Cardiac muscle cell (in vitro differentiated cells and primary cell): Measurements from ENCODE around the gene ASPHD1. TPM values are rescaled to one million over a fixed set of nuclear protein-coding genes. Genes with fewer than 3 reads are reported as not detected.

Source experiments
- DNase-seq, 2 donors: peaks; one replicate each; pipeline versions ENCODE4 v3.0.0 to v3.0.0-alpha.2; 2010 to 2017; ENCODE audit warnings: low read depth in 1 of 2, low spot score in 1 of 2
- H3K27ac ChIP-seq: fragments of 200-600 bp; sonication (generic); 2 replicates; pipeline ENCODE4 v1.5.1; 2016
- H3K27me3 ChIP-seq: fragments of 200-600 bp; sonication (generic); 2 replicates; pipeline ENCODE4 v1.6.0; 2016; ENCODE audit warnings: control low read depth
- H3K36me3 ChIP-seq: fragments of 200-600 bp; sonication (generic); 2 replicates; pipeline ENCODE4 v1.5.1; 2016; ENCODE audit warnings: control low read depth
- H3K4me1 ChIP-seq: fragments of 200-600 bp; sonication (generic); 2 replicates; pipeline ENCODE4 v1.8.1; 2017; ENCODE audit warnings: low read depth, mild to moderate bottlenecking, mixed run types
- H3K4me3 ChIP-seq: fragments of 200-600 bp; sonication (generic); 2 replicates; pipeline ENCODE4 v1.5.1; 2016; ENCODE audit warnings: mild to moderate bottlenecking
- H3K9me3 ChIP-seq: fragments of 200-600 bp; sonication (generic); 2 replicates; pipeline ENCODE4 v1.5.1; 2017; ENCODE audit warnings: low read depth, mild to moderate bottlenecking, control low read depth
- polyA plus RNA-seq: library from polyadenylated mRNA; unstranded; fragments of >200 nt; fragmentation: Nextera tagmentation; extraction: Ambion mirVana; gene quantifications from 2 replicates; pipeline ENCODE4 v1.2.1, GENCODE V29; 2016
- total RNA-seq: library from RNA; depleted of rRNA; stranded (reverse); fragments of >200 nt; gene quantifications from 2 replicates; pipeline ENCODE4 v1.2.3, GENCODE V29; 2016
- TF ChIP-seq, protein P1 (sequence below): IDR thresholded peaks from 2 replicates; pipeline ENCODE4 v1.5.1; 2012; ENCODE audit warnings: low read depth, mild to moderate bottlenecking, low read length

Gene ASPHD1
- total and polyA plus RNA-seq, 2 experiments from 2014 or later, result 1.8 to 2.3 TPM

DNA sequence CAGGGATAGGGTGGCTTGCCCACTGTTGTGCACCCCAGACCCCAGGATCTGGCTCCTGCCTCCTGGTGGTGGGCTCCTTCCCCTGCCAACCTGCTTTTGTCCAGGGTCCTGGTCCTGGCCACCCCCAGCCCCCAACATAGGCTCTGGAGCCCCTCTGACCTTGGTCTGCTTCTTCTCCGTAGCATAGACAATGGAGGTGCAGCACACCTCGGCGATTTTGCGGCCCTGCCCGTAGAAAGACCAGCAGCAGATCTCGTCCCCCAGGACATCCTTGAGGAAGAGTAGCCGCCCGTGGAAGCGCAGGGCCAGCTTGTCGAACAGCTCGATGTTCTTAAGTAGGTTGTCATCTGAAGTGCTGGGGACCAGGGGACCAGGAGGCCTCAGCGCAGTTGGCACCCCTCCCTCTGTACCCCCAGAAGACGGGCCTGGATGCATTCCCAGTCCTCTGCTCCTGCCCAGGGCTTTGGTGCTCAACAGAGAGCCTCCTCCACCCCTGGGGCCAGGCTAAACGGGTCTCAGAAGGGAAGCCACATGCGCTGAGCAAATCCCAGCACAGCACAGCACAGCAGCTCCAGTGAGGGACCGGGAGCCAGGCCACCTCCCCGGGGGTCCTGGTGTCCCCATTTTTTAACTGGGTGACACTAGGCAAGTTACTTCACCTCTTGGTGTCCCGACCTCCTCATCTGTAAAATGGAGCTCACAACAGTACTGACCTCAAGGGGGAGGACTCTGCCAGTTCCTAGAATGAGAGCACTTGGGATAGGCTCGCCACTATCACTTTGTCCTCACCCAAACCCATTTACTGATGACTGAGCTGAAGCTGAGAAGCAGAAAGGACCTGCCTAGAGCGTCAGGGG, 10.8 kb downstream of the ASPHD1 start:
- DNase-seq, result no peak
- no peaks in the 10 kb centered on the region for H3K4me1 ChIP-seq
- H3K27ac ChIP-seq, result no peak overlapping the region
- H3K9me3 ChIP-seq, result no peaks in the 10 kb centered on the region
- no peaks in the 10 kb centered on the region for H3K27me3 ChIP-seq
- H3K36me3 ChIP-seq, result no peaks in the 10 kb centered on the region
- TF ChIP-seq, protein P1, sequence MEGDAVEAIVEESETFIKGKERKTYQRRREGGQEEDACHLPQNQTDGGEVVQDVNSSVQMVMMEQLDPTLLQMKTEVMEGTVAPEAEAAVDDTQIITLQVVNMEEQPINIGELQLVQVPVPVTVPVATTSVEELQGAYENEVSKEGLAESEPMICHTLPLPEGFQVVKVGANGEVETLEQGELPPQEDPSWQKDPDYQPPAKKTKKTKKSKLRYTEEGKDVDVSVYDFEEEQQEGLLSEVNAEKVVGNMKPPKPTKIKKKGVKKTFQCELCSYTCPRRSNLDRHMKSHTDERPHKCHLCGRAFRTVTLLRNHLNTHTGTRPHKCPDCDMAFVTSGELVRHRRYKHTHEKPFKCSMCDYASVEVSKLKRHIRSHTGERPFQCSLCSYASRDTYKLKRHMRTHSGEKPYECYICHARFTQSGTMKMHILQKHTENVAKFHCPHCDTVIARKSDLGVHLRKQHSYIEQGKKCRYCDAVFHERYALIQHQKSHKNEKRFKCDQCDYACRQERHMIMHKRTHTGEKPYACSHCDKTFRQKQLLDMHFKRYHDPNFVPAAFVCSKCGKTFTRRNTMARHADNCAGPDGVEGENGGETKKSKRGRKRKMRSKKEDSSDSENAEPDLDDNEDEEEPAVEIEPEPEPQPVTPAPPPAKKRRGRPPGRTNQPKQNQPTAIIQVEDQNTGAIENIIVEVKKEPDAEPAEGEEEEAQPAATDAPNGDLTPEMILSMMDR, result no peak
- no peak overlapping the region for H3K4me3 ChIP-seq

DNA sequence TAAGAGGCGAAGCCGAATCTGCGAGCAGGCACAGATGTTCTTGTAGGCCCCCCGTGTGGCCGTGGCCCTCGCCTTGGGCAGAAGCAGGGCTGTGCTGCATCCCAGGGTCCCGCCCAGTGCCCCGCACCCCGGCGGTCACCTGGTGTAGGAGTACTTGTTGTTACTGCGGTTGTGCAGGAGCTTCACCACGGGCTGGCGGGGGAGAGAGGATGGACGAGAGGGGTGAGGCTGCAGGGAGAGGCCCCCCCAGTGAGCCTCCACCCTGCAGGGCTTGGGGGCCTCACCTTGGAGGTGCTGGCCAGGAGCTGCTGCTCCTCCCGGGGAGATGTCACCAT, 11.4 kb downstream of the ASPHD1 start:
- H3K27ac ChIP-seq, result no peak overlapping the region
- H3K36me3 ChIP-seq, result no peaks in the 10 kb centered on the region
- H3K9me3 ChIP-seq, result no peaks in the 10 kb centered on the region
- no peak for DNase-seq
- no peak overlapping the region for H3K4me3 ChIP-seq
- H3K27me3 ChIP-seq, result no peaks in the 10 kb centered on the region
- TF ChIP-seq, protein P1, result no peak
- H3K4me1 ChIP-seq, result no peaks in the 10 kb centered on the region

DNA sequence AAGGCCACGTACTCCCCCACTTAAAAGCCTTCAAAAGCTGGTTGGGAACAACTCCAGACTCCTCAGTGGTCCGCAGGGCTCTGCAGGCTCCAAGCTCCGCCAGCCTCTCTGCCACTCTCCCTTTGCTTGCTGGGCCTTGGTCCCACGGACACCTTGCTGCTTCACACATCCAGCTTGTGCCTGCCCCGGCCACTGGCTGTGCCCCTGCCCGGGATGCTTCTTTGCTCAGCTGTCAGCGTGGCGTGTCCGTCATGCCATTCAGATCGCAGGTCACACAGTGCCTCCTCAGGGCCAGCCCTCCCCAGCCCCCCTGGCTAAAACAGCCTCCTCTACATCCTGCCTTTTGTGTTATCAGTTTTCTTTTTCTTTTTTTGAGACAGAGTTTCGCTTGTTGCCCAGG, 11.8 kb downstream of the ASPHD1 start:
- Histone ChIP-seq H3K4me1 (no peaks in the 10 kb centered on the region), H3K9me3 (no peaks in the 10 kb centered on the region), H3K4me3 (no peak overlapping the region), H3K36me3 (no peaks in the 10 kb centered on the region), H3K27me3 (no peaks in the 10 kb centered on the region), H3K27ac (no peak overlapping the region)
- no peak for DNase-seq
- TF ChIP-seq, protein P1, result no peak

DNA sequence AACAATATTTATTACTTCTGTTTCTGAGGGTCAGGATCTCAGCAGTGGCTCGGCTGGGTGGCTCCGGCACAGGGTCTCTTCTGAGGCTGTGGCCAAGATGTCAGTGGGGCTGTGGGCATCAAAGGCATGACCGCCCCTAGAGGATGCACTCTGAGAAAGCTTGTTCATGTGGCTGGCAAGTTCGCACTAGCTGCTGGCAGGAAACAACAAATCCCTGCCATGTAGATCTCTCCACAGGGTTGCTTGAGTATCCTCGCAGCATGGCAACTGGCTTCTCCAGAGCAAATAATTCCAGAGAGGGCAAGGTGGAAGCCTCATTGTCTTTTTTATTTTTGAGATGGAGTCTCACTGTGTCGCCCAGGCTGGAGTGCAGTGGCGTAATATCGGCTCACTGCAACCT, 13.2 kb downstream of the ASPHD1 start:
- H3K36me3 ChIP-seq, result no peaks in the 10 kb centered on the region
- TF ChIP-seq, protein P1, result no peak
- H3K27ac ChIP-seq, result no peak overlapping the region
- no peak for DNase-seq
- H3K4me1 ChIP-seq, result no peaks in the 10 kb centered on the region
- no peaks in the 10 kb centered on the region for H3K27me3 ChIP-seq
- H3K9me3 ChIP-seq, result no peaks in the 10 kb centered on the region
- no peak overlapping the region for H3K4me3 ChIP-seq

DNA sequence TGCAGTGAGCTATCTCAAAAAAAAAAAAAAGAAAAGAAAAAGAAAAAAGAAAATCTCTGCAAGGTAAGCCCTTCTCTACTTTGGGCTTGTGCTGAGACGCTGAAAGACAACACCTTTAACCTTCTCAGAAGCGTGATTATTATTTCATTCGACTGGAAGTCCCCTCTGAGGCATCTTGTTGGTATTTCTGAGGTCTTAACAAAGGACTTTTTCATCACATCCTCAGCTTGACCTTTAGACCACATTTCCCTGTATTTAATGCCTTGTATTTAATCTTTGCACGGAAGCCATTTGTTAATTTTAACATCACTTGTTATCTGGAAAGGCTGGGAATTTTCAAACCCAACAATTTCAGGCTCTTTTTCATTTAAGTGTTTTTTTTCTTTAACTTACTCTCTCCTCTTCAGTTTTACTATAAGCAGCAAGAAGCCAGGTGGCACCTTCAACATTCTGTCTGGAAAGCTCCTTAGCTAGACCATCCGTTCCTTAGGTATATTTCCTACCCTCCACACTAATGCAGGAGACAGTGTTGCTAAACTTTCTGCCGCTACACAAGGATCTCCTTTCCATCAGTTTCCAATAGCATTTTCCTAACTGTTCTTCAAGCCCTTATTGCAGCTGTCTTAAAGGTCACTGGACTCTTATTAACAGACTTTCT, 15.4 kb downstream of the ASPHD1 start:
- peak in 1 of 2 donors; percentile 57 for DNase-seq
- H3K27me3 ChIP-seq, result no peaks in the 10 kb centered on the region
- no peak overlapping the region for H3K4me3 ChIP-seq
- H3K36me3 ChIP-seq, result peaks cover 8% of the 10 kb centered on the region
- no peaks in the 10 kb centered on the region for H3K4me1 ChIP-seq
- H3K27ac ChIP-seq, result no peak overlapping the region
- H3K9me3 ChIP-seq, result no peaks in the 10 kb centered on the region
- TF ChIP-seq, protein P1, result no peak
